Activated CD4-positive, alpha-beta memory T cell treated with anti-CD3 and anti-CD28 coated beads for 36 hours (primary cell): ENCODE measurements around the gene KCNH3. TPM values are rescaled to one million over a fixed set of nuclear protein-coding genes. Genes with fewer than 3 reads are reported as not detected.

Source experiments
- CTCF ChIA-PET: fragments of 350-600 bp; sonication (Branson Sonifier 250); formaldehyde crosslinking; loops from one replicate; lab custom pipeline; 2021; ENCODE audit warnings: antibody characterized with exemption, inconsistent platforms; lab: Charles Lee
- POLR2A ChIA-PET: fragments of 350-600 bp; sonication (Branson Sonifier 250); formaldehyde crosslinking; loops from one replicate; lab custom pipeline; 2021; ENCODE audit warnings: antibody characterized with exemption; lab: Charles Lee
- DNase-seq: peaks from one replicate; pipeline ENCODE4 v3.0.0-alpha.2; 2020
- H3K27ac Mint-ChIP-seq: one replicate; pipeline ENCODE4 v1.8.0; 2021; ENCODE audit warnings: mixed read lengths
- H3K27me3 Mint-ChIP-seq: one replicate; pipeline ENCODE4 v1.8.0; 2021; ENCODE audit warnings: mixed read lengths
- H3K36me3 Mint-ChIP-seq: one replicate; pipeline ENCODE4 v1.8.0; 2021; ENCODE audit warnings: mixed read lengths
- H3K4me1 Mint-ChIP-seq: one replicate; pipeline ENCODE4 v1.8.0; 2021; ENCODE audit warnings: low read depth, mixed read lengths
- H3K4me3 Mint-ChIP-seq: one replicate; pipeline ENCODE4 v1.8.0; 2021; ENCODE audit warnings: mild to moderate bottlenecking, mixed read lengths
- H3K9me3 Mint-ChIP-seq: one replicate; pipeline ENCODE4 v1.8.0; 2021; ENCODE audit warnings: mixed read lengths
- intact Hi-C: fragments of 100-400 bp; cut with micrococcal nuclease; formaldehyde crosslinking; loops from one replicate; pipeline ENCODE4 v1.15.1; 2023
- total RNA-seq, 2 experiments: library from RNA; stranded (reverse); gene quantifications; one replicate each; pipeline ENCODE4 v1.2.3, GENCODE V29; 2021

KCNH3 gene
- total RNA-seq, 2 experiments from 2014 or later: 1.2 to 1.3 TPM

DNA sequence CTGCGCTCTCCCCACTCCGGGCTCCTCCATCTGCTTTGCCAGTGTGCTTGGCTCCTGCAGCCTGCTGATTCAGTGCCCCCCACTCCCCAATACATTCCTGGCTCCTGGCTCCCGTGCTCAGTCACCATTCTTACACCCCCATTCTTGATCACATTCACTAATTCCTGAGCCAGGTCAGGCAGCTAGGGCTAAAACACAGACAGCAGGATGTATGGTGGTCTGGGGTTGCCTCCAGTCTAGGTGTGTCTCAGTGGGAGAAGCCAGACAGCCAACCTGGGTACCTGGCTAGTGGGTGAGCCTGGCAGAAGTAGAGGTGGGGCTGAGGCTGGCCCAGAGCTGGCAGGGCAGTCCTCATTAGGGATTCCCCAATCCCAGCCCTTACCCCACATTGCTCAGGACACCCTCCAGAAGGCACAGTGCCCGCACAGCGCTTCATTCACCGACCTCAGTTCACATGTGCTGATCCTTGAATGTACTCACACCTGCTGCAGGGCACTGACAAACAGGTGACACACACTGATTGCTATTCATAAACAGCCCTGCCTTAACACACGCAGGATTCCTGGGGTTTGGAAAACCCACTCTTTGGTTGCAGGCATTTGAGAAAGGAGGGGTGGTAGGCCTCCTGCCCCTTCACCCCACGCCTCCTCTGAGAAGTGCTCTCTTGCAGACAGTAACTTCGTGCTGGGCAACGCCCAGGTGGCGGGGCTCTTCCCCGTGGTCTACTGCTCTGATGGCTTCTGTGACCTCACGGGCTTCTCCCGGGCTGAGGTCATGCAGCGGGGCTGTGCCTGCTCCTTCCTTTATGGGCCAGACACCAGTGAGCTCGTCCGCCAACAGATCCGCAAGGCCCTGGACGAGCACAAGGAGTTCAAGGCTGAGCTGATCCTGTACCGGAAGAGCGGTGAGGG, 1.7 kb downstream of the KCNH3 start:
- peaks cover 15% of the 10 kb centered on the region for H3K27me3 Mint-ChIP-seq
- no peak overlapping the region for H3K4me3 Mint-ChIP-seq
- intact Hi-C loops: no loop called here
- H3K9me3 Mint-ChIP-seq: no peaks in the 10 kb centered on the region
- peaks cover 6% of the 10 kb centered on the region for H3K4me1 Mint-ChIP-seq
- H3K27ac Mint-ChIP-seq: no peak overlapping the region
- ChIA-PET CTCF (interaction anchor here (0.6 kb wide), 2 partner anchors 27 to 198 kb away, joined by 3 read pairs; no protein-coding TSS in a partner anchor), POLR2A (no interaction called here)
- no peaks in the 10 kb centered on the region for H3K36me3 Mint-ChIP-seq
- DNase-seq: no peak

DNA sequence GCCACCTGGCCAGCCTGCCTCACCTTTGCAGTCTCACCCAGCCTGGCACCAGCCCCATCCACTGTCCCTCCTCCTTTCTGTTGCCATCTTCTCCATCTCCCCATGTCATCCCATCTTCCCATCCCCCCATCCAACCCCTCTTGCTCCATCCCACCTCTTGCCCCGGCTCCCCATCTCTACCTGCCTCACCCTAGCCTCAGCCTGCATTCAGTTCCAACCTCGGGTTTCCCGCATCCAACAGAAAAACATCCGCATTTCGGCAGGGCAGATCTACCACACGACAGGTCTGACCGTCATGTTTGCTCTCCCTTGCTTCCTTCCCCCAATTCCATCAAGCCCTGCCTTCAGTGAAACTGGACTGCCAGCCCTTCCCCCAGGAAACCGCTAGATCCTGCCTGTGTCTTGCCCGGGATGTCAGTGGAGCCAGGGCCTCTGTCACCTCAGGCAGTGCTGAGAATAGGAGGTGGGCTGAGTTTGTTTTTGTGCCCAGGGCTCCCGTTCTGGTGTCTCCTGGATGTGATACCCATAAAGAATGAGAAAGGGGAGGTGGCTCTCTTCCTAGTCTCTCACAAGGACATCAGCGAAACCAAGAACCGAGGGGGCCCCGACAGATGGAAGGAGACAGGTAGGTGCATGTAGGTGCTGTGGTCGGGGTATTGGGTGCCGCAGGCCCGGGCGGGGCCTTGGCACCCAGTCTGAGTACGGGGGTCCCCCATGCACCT, 2.5 kb downstream of the KCNH3 start:
- Mint-ChIP-seq H3K4me3 (no peak overlapping the region), H3K4me1 (peaks cover 6% of the 10 kb centered on the region), H3K27me3 (peaks cover 15% of the 10 kb centered on the region), H3K27ac (no peak overlapping the region), H3K36me3 (no peaks in the 10 kb centered on the region), H3K9me3 (no peaks in the 10 kb centered on the region)
- CTCF ChIA-PET: interaction anchor here (0.6 kb wide), 1 partner anchor 27 kb away, joined by 3 read pairs; no protein-coding TSS in a partner anchor
- POLR2A ChIA-PET: no interaction called here
- intact Hi-C loops: no loop called here
- DNase-seq: no peak

DNA sequence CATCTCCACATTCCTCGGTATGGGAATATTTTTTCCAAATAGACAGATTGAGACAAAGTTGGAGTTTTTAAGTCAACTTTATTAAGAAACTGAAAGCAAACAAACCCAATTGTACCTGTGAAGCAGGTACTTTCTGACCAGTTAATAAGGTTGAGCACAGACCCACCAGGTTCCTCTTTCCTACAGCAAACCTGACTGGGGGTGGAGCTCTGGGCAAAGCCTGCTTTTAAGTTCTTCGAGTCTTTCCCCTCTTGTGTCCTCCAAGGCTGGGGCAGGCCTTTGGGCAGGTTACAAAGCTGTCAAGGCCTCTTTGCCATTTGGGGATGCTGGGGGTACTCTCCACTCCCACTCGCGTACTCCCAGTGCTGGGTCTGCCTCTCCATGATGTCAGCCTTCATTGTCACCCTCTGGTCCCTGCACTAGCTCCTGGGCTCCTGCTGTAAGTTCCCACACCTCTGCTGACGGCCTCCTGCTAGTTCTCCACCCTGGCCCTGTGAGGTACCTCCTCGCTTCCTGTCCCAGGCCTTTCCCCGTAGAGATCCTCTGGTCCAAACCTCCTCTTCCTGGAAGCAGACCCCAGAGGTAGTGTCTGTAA, 3.2 kb downstream of the KCNH3 start:
- intact Hi-C loops: no loop called here
- no peak for DNase-seq
- ChIA-PET CTCF (no interaction called here), POLR2A (no interaction called here)
- Mint-ChIP-seq H3K4me3 (no peak overlapping the region), H3K36me3 (no peaks in the 10 kb centered on the region), H3K27ac (no peak overlapping the region), H3K4me1 (peaks cover 6% of the 10 kb centered on the region), H3K9me3 (no peaks in the 10 kb centered on the region), H3K27me3 (peaks cover 12% of the 10 kb centered on the region)

DNA sequence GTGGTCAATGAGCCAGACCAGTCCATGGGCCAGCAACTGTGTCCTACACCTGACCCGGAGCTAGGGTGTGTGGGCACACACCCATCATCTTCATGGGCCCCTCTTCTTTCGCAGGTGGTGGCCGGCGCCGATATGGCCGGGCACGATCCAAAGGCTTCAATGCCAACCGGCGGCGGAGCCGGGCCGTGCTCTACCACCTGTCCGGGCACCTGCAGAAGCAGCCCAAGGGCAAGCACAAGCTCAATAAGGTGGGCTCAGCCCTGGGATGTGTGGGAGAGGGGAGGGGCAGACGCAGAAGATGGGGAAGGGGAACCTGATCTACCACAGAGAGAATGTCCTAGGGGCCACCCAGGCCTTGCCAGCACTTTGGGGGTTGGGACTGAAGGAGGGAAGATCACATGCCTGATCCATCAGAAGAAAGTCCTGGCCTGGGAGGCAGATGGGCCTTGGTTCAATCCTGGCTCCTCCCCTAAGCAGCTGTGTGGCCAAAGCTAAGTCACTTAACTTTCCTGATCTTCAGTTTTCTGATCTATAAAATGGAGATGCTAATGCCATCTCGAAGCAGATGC, 3.8 kb downstream of the KCNH3 start:
- Mint-ChIP-seq H3K4me3 (no peak overlapping the region), H3K9me3 (no peaks in the 10 kb centered on the region), H3K27ac (no peak overlapping the region), H3K36me3 (no peaks in the 10 kb centered on the region), H3K27me3 (peaks cover 17% of the 10 kb centered on the region), H3K4me1 (peaks cover 4% of the 10 kb centered on the region)
- intact Hi-C loops: no loop called here
- ChIA-PET POLR2A (no interaction called here), CTCF (no interaction called here)
- no peak for DNase-seq

DNA sequence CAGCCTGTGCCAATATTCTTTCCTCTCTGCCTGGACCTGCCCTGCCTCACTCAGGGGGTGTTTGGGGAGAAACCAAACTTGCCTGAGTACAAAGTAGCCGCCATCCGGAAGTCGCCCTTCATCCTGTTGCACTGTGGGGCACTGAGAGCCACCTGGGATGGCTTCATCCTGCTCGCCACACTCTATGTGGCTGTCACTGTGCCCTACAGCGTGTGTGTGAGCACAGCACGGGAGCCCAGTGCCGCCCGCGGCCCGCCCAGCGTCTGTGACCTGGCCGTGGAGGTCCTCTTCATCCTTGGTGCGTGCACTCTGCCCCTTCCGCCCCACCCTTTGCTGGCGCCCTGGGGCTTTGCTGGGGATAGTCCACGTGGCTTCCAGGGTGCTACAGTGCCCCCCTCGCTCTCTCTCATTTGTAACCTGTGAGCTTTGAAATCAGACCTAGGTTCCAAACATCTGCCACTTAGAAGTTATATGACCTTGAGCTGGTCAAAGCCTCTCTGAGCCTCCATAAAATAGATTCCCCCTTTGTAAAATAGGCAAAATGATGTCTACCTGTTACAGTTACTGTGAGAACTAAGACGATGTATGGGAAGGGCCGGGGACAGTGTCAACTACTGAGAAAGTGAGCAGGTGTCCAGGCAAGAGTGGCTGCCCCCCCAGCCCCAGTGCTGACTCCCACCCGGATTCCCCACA, 4.5 kb downstream of the KCNH3 start:
- no peak for DNase-seq
- H3K36me3 Mint-ChIP-seq: no peaks in the 10 kb centered on the region
- intact Hi-C loops: no loop called here
- no peaks in the 10 kb centered on the region for H3K9me3 Mint-ChIP-seq
- peaks cover 20% of the 10 kb centered on the region for H3K27me3 Mint-ChIP-seq
- H3K4me3 Mint-ChIP-seq: no peak overlapping the region
- CTCF ChIA-PET: interaction anchor here (1.8 kb wide), 1 partner anchor 255 kb away, joined by 3 read pairs; no protein-coding TSS in a partner anchor
- POLR2A ChIA-PET: no interaction called here
- H3K4me1 Mint-ChIP-seq: peaks cover 7% of the 10 kb centered on the region
- H3K27ac Mint-ChIP-seq: no peak overlapping the region

DNA sequence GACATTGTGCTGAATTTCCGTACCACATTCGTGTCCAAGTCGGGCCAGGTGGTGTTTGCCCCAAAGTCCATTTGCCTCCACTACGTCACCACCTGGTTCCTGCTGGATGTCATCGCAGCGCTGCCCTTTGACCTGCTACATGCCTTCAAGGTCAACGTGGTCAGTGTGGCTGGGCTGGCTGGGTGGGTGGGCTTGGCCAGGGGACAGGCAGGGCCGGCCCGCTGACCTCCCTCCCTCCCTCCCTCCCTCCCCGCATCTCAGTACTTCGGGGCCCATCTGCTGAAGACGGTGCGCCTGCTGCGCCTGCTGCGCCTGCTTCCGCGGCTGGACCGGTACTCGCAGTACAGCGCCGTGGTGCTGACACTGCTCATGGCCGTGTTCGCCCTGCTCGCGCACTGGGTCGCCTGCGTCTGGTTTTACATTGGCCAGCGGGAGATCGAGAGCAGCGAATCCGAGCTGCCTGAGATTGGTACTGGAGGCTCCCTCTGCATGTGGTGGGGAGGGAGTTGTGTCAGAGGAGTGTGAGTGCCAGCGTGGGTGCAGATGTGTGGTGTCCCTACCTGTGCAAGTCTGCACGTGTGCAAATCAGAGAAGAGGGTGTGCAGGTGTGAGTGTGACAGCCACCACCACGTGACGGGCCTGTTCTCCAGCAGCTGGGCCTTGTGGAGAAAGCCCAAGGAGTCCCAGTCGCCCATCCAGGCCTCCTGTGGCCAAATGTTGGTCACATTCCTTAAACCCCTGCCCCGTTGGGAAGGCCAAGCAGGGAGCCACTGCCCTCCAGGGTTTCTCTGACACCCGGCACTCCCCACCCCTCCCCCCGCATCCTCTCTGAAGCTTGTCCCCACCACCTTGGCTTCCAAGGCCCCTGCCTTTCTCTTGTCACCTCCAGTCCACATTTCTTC, 5.3 kb downstream of the KCNH3 start:
- ChIA-PET CTCF (interaction anchor here (0.6 to 1.8 kb wide), 3 partner anchors 9 to 634 kb away, joined by 3 to 7 read pairs (median 3); no protein-coding TSS in a partner anchor), POLR2A (no interaction called here)
- H3K27ac Mint-ChIP-seq: no peak overlapping the region
- intact Hi-C loops: no loop called here
- H3K4me1 Mint-ChIP-seq: peaks cover 13% of the 10 kb centered on the region
- H3K9me3 Mint-ChIP-seq: no peaks in the 10 kb centered on the region
- no peaks in the 10 kb centered on the region for H3K36me3 Mint-ChIP-seq
- no peak for DNase-seq
- no peak overlapping the region for H3K4me3 Mint-ChIP-seq
- peaks cover 22% of the 10 kb centered on the region for H3K27me3 Mint-ChIP-seq

DNA sequence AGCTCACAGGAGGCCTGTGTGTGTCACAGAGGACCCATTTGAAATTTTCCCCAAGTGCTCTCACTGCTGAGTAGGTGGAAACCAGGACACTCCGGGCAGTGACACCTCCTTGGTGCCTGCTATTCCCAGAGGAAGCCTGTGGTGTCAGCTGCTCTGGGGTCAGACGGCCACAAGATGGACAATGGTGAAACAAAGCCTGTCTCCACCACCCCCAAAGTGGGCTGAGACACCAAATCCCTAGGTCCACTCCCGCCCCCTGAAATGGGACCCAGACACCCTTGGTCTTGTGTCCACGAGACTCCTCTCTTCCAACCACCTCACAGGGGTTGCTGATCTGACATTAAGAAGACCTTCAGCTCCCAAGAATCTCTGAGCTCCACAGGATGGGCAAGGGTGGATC, 7.0 kb downstream of the KCNH3 start:
- ChIA-PET CTCF (no interaction called here), POLR2A (no interaction called here)
- Mint-ChIP-seq H3K27me3 (peaks cover 14% of the 10 kb centered on the region), H3K4me1 (peaks cover 9% of the 10 kb centered on the region), H3K36me3 (no peaks in the 10 kb centered on the region), H3K27ac (no peak overlapping the region), H3K4me3 (no peak overlapping the region), H3K9me3 (no peaks in the 10 kb centered on the region)
- intact Hi-C loops: no loop called here
- DNase-seq: no peak

DNA sequence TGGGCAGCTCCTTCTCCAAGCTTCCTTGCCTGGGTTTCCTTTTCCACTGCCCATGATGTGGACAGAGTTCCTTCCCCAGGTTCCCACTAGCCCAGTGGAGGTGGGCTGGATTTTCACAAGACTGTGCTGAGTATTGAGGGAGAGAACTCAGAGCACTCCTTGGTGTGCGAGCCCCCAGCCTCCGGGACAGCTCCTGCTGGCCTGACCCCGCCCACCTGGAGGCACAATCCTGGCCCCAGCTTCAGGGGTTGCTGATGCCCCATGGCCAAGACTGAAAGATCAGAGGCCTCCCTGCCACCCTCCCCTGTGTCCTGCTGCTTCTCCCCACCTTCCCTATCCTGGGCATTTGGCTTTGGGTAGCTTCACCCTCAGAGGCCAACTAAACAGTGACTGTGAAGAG, 7.7 kb downstream of the KCNH3 start:
- H3K9me3 Mint-ChIP-seq: no peaks in the 10 kb centered on the region
- ChIA-PET CTCF (interaction anchor here (0.8 kb wide), 1 partner anchor 98 kb away, joined by 3 read pairs; no protein-coding TSS in a partner anchor), POLR2A (no interaction called here)
- H3K4me3 Mint-ChIP-seq: no peak overlapping the region
- H3K4me1 Mint-ChIP-seq: peaks cover 9% of the 10 kb centered on the region
- DNase-seq: no peak
- H3K27me3 Mint-ChIP-seq: peaks cover 16% of the 10 kb centered on the region
- no peak overlapping the region for H3K27ac Mint-ChIP-seq
- intact Hi-C loops: no loop called here
- H3K36me3 Mint-ChIP-seq: no peaks in the 10 kb centered on the region

DNA sequence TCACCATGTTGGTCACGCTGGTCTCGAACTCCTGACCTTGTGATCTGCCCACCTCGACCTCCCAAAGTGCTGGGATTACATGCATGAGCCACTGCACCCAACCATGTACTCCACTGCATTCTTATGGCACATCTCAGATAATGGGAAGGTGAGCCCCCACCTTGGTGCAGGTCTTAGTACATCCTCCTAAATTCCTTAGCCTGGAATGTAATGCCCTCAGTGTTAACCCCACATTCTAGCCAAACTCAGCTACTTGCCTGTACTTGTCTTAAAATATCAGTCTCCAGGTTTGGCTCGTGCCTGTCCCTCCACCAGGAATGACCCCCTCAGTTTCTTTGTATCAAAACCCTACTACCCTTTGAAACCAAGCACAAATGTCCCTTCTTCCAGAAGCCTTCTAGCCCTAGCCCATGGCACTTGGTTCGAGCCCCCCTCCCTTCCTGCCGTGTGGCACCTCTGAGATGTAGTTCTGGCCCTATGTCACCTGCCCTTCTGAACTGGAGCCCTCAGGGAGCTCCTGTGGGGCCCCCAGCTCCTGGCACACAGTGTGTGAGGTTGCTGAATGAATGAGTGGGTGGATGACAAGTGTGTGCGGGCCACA, 8.4 kb downstream of the KCNH3 start:
- peaks cover 9% of the 10 kb centered on the region for H3K4me1 Mint-ChIP-seq
- no peak overlapping the region for H3K27ac Mint-ChIP-seq
- intact Hi-C loops: no loop called here
- H3K4me3 Mint-ChIP-seq: no peak overlapping the region
- DNase-seq: no peak
- no peaks in the 10 kb centered on the region for H3K36me3 Mint-ChIP-seq
- no peaks in the 10 kb centered on the region for H3K9me3 Mint-ChIP-seq
- CTCF ChIA-PET: interaction anchor here (0.7 to 0.8 kb wide), 2 partner anchors 20 to 98 kb away, joined by 3 read pairs; no protein-coding TSS in a partner anchor
- peaks cover 16% of the 10 kb centered on the region for H3K27me3 Mint-ChIP-seq
- POLR2A ChIA-PET: no interaction called here

DNA sequence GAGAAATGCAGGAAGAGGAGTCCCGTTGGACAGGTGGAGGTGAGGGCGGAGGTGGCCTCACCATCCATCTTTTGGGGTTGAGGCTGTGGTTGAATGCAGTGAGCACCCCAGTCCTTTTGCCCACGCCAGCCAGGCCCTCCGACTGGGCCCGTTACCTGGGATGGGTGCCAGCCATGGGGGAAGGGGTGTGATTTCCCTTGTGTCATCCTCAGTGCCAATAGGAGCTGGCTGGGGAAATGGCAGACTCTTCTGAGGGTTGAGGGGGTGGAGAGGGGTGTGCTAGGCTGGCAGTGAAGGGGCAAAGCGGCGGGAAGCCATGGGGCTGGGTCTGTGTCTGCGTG, 9.6 kb downstream of the KCNH3 start:
- intact Hi-C loops: no loop called here
- DNase-seq: no peak
- ChIA-PET CTCF (interaction anchor here (1.0 kb wide), 1 partner anchor 52 kb away, joined by 3 read pairs; no protein-coding TSS in a partner anchor), POLR2A (no interaction called here)
- Mint-ChIP-seq H3K27ac (no peak overlapping the region), H3K36me3 (no peaks in the 10 kb centered on the region), H3K4me1 (peaks cover 9% of the 10 kb centered on the region), H3K4me3 (no peak overlapping the region), H3K27me3 (peaks cover 16% of the 10 kb centered on the region), H3K9me3 (no peaks in the 10 kb centered on the region)
